Brain microvascular endothelial cell (primary cell): ENCODE results near the gene GOLGA7B.

Experiments
- DNase-seq: peaks from one replicate; pipeline ENCODE4 v3.0.0-alpha.2; 2020
- H3K27ac ChIP-seq: fragments of 250-450 bp; sonication (Bioruptor Pico); 2 replicates; pipeline ENCODE4 v1.5.1; 2020; ENCODE audit warnings: mild to moderate bottlenecking, moderate library complexity
- H3K27me3 ChIP-seq: fragments of 250-450 bp; sonication (Bioruptor Pico); replicated peaks from 2 replicates; pipeline ENCODE4 v1.5.1; 2020; ENCODE audit warnings: mild to moderate bottlenecking
- H3K36me3 ChIP-seq: fragments of 250-450 bp; sonication (Bioruptor Pico); replicated peaks from 2 replicates; pipeline ENCODE4 v1.5.1; 2020; ENCODE audit warnings: mild to moderate bottlenecking
- H3K4me3 ChIP-seq: 2 replicates; pipeline ENCODE4 v1.5.1; 2011; ENCODE audit warnings: low read depth, mild to moderate bottlenecking, control low read depth, low read length, moderate library complexity
- CTCF ChIP-seq: IDR thresholded peaks from 2 replicates; pipeline ENCODE4 v1.5.1; 2011; ENCODE audit warnings: low read depth, mild to moderate bottlenecking, moderate library complexity, low read length, control low read depth, inconsistent platforms; ENCODE audit errors: missing control alignments
- in situ Hi-C: cut with HindIII; loops from 2 replicates; pipeline ENCODE4 v1.10.0; 2017; ENCODE audit warnings: low sequenced_read_pairs, low pct_ligation_motif_present

The GOLGA7B gene

GRCh38 chr10:97913193-97913592, 63.5 kb downstream of the GOLGA7B start:
- no peak overlapping the region for H3K4me3 ChIP-seq
- H3K27ac ChIP-seq = no peak overlapping the region
- peaks cover 2% of the 10 kb centered on the region for H3K27me3 ChIP-seq
- DNase-seq = no peak
- no peaks in the 10 kb centered on the region for H3K36me3 ChIP-seq
- TF ChIP-seq CTCF = no peak
- in situ Hi-C loops = no loop called here

DNA sequence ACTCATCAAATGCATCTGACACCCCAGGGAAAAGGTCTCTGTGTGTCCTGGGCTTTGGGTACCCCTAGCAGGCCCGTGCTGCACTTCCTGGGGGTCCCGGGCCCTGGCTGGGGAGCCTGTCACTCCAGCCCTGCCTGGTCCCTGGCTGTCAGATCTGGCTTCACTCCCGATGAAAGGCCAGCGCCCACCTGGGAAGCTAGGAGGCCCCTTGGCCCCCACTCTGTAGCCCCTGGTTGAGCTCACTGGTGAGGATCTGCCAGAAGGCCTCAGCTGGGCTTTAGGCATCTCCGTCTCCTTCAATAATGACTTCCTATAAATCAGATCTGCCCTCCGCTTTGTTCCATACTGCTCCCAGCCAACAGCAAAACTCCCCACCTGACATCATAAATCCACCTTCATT, 64.0 kb downstream of the GOLGA7B start:
- peaks cover 2% of the 10 kb centered on the region for H3K27me3 ChIP-seq
- H3K36me3 ChIP-seq = no peaks in the 10 kb centered on the region
- TF ChIP-seq CTCF = no peak
- H3K4me3 ChIP-seq = no peak overlapping the region
- DNase-seq = no peak
- H3K27ac ChIP-seq = no peak overlapping the region
- in situ Hi-C loops = no loop called here

GRCh38 chr10:97914171-97914836, 64.7 kb downstream of the GOLGA7B start:
- TF ChIP-seq CTCF = no peak
- no peak for DNase-seq
- H3K36me3 ChIP-seq = no peaks in the 10 kb centered on the region
- H3K27me3 ChIP-seq = peaks cover 2% of the 10 kb centered on the region
- in situ Hi-C loops = no loop called here
- H3K4me3 ChIP-seq = no peak overlapping the region
- no peak overlapping the region for H3K27ac ChIP-seq

DNA sequence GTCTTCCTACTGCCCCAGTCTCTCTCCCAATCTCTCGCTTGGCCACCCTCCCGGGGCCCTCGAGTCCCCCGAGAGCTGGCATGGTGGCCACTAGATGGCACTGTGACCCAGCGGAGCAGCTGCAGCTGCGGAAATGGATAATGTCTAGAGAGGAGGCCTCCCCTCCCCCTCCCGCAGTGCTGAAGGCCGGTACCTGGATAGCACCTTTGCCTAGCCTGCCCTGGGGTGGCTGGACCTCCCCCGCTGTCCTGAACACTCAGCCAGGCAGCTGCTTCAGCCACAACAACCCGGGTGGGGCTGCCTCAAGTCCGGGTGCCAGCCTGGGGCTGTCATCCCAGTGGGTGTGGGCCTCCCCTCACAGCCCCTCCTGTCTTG, 65.2 kb downstream of the GOLGA7B start:
- peak; percentile 37 for DNase-seq
- Histone ChIP-seq H3K27ac (no peak overlapping the region), H3K4me3 (no peak overlapping the region), H3K27me3 (peaks cover 2% of the 10 kb centered on the region), H3K36me3 (no peaks in the 10 kb centered on the region)
- in situ Hi-C loops = no loop called here
- peak; percentile 93 for TF ChIP-seq CTCF

GRCh38 chr10:97915346-97916131, 65.9 kb downstream of the GOLGA7B start:
- TF ChIP-seq CTCF = no peak
- no peaks in the 10 kb centered on the region for H3K36me3 ChIP-seq
- no peak for DNase-seq
- peaks cover 2% of the 10 kb centered on the region for H3K27me3 ChIP-seq
- in situ Hi-C loops = no loop called here
- H3K27ac ChIP-seq = no peak overlapping the region
- no peak overlapping the region for H3K4me3 ChIP-seq

DNA sequence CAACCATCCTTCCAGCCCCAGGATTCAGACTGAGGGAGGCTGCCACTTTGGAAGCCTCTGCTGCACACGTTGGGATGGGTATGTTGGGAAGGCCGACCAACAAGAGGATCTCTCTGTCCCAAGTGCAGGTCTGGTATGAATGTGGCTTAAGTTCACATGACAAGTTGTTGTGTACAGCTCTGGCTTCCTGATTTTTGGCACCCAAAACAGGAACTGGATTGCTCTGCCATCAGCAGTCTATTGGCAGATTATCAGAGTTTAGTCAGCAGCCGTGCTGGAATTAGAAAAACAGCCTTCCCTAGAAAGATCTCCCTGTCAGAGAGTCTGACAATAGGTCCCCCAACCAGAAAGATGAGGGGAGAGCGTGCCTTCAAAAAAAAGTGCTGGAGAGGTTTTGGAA, 66.9 kb downstream of the GOLGA7B start:
- no peak for TF ChIP-seq CTCF
- H3K27me3 ChIP-seq = peaks cover 2% of the 10 kb centered on the region
- in situ Hi-C loops = no loop called here
- no peaks in the 10 kb centered on the region for H3K36me3 ChIP-seq
- H3K27ac ChIP-seq = no peak overlapping the region
- no peak for DNase-seq
- no peak overlapping the region for H3K4me3 ChIP-seq
